Neural cell (in vitro differentiated cells): Measurements from ENCODE around the gene CCDC122.

ENCODE experiments used
- EP300 ChIP-seq: fragments of 450-650 bp; conservative IDR thresholded peaks from 2 replicates; pipeline ENCODE4 v1.6.1; 2014; ENCODE audit warnings: antibody characterized with exemption, mild to moderate bottlenecking, moderate library complexity; ENCODE audit not compliant: poor library complexity, severe bottlenecking
- EZH2 ChIP-seq: fragments of 200-600, 300-800 bp; shearing (Covaris generic), sonication (generic); IDR thresholded peaks from 2 replicates; pipeline ENCODE4 v1.6.1; 2014; ENCODE audit warnings: antibody characterized with exemption, low read length, borderline replicate concordance, mild to moderate bottlenecking; ENCODE audit not compliant: insufficient read depth, poor library complexity, severe bottlenecking
- POLR2AphosphoS5 ChIP-seq: IDR thresholded peaks from 2 replicates; pipeline ENCODE4 v1.6.1; 2012
- SMC3 ChIP-seq: fragments of 450-650 bp; conservative IDR thresholded peaks from 2 replicates; pipeline ENCODE4 v1.6.1; 2014; ENCODE audit warnings: antibody characterized with exemption, mild to moderate bottlenecking, moderate library complexity; ENCODE audit not compliant: poor library complexity
- TF ChIP-seq, protein P1 (sequence below): fragments of 450-650 bp; IDR thresholded peaks from 2 replicates; pipeline ENCODE4 v1.5.1; 2014; ENCODE audit warnings: antibody characterized with exemption, mild to moderate bottlenecking, moderate library complexity; ENCODE audit not compliant: poor library complexity, severe bottlenecking

DNA sequence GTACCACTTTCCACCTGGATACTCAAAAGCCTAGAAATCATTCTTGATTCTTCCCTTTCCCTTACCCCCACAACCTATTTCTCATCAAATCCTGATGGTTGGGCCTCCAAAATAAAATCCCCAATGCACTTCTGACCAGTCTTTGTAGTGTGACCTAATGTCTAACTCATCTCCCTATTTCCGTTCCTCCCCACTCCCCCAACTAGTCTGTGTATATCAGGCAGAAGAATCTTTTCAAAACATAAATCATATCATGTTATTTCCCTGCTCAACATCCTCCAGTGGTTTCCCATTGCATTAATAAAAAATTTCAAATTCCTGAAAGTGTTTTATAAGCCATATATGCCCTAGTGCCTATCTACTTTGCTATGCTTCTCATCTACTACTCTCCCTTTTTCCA, 17.7 kb downstream of the CCDC122 start:
- TF ChIP-seq EZH2 (no peak), POLR2AphosphoS5 (no peak), SMC3 (no peak), EP300 (no peak)
- TF ChIP-seq, protein P1, sequence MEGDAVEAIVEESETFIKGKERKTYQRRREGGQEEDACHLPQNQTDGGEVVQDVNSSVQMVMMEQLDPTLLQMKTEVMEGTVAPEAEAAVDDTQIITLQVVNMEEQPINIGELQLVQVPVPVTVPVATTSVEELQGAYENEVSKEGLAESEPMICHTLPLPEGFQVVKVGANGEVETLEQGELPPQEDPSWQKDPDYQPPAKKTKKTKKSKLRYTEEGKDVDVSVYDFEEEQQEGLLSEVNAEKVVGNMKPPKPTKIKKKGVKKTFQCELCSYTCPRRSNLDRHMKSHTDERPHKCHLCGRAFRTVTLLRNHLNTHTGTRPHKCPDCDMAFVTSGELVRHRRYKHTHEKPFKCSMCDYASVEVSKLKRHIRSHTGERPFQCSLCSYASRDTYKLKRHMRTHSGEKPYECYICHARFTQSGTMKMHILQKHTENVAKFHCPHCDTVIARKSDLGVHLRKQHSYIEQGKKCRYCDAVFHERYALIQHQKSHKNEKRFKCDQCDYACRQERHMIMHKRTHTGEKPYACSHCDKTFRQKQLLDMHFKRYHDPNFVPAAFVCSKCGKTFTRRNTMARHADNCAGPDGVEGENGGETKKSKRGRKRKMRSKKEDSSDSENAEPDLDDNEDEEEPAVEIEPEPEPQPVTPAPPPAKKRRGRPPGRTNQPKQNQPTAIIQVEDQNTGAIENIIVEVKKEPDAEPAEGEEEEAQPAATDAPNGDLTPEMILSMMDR = no peak
